ENCODE measurements around the gene ABHD17A. TPM values are rescaled to one million over a fixed set of nuclear protein-coding genes. Genes with fewer than 3 reads are reported as not detected.

ABHD17A gene
- total and polyA plus RNA-seq, 9 of the 15 experiments (the other 6 are each of a cell fraction or from before 2014, with no cell fraction given): 0.04 to 135 (median 21.8) TPM; not detected in 1

DNA sequence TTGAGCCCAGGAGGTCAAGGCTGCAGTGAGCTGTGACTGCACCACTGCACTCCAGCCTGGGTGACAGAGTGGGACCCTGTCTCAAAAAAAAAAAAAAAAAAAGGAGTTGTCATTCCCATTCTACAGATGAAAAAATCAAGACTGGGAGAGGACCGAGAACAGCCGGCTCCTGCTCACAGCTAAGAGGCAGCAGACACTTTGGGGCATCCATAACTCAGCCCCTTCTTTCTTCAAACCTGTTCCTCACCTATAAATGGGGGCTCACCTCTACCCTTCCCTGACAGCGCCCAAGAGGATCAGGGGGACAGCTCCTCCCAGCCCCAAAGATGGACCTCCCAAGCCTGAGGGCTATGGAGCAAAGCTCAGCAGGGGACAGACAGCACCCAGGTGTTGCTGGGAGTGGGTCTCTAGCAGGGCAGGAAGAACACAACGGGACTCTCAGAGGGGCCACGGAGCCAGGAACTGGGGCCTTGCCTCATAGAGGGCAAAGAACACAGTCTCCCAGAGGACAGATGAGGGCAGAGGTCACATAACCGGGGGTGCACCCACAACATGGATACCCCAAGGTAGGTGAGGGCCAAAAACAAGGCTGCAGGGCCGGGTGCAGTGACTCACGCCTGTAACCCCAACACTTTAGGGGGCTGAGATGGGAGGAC lies 18.5 kb downstream of the ABHD17A start:
- ChIA-PET POLR2A (interaction anchor here (1.0 to 3.5 kb wide), 2 partner anchors 9 to 11 kb away, joined by 3 to 24 read pairs; no protein-coding TSS in a partner anchor), CTCF (ENCODE audit: low intra/inter-chr PET ratio) (interaction anchor here (0.6 to 0.7 kb wide), 2 partner anchors 84 to 327 kb away, joined by 3 read pairs; no protein-coding TSS in a partner anchor)
- Histone ChIP-seq H3K4me2 (ENCODE audit: insufficient read depth, low read length) (no peak overlapping the region), H3K27ac (ENCODE audit: extremely low read depth, low read depth, low read length) (no peak overlapping the region), H3K4me1 (replicated peaks in 1 of 2; ENCODE audit: control insufficient read depth in 2 of 2, insufficient read depth in 2 of 2, low read length in 2 of 2) (peaks cover 27 to 66% of the 10 kb centered on the region in 2 experiments), H3K9me3 (replicated peaks; ENCODE audit: control insufficient read depth, insufficient read depth, low read depth, low read length) (no peaks in the 10 kb centered on the region), H3K9me1 (ENCODE audit: control insufficient read depth, insufficient read depth, low read length) (no peaks in the 10 kb centered on the region), H2AFZ (ENCODE audit: low read depth, low read length) (no peak overlapping the region), H3K9ac (ENCODE audit: insufficient read depth in 1 of 2, low read depth in 2 of 2, low read length in 2 of 2) (no peak overlapping the region), H3K27me3 (ENCODE audit: control insufficient read depth in 2 of 2, insufficient read depth in 2 of 2, low read length in 2 of 2) (no peaks in the 10 kb centered on the region), H3K79me2 (ENCODE audit: control insufficient read depth, insufficient read depth, low read length) (peaks cover 47% of the 10 kb centered on the region), H3K4me3 (no peak overlapping the region), H4K20me1 (replicated peaks; ENCODE audit: control insufficient read depth, insufficient read depth, low read length) (no peaks in the 10 kb centered on the region), H3K36me3 (ENCODE audit: control insufficient read depth, insufficient read depth, low read length) (peaks cover 18% of the 10 kb centered on the region; the same call in 2 of the 3 replicates)
- in situ Hi-C loops (cut with MboI) (no loop called here), intact Hi-C loops (cut with micrococcal nuclease) (no loop called here)
- DNase-seq (ENCODE audit: extremely low read depth in 1 of 4, low spot score in 3 of 4) (no peak), ATAC-seq (no peak), FAIRE-seq (no peak)
- TF ChIP-seq RBM25 (IDR thresholded peaks at IDR 0.05; ENCODE audit: low read depth, low read length, severe bottlenecking) (peak; percentile 71), KDM1A (IDR thresholded peaks at IDR 0.05) (peak; percentile 2 to 30; a peak in 1 of 4 replicates), PHF20 (IDR thresholded peaks at IDR 0.05; ENCODE audit: partially characterized antibody) (peak; percentile 19), ZBTB33 (CRISPR knock-in tag; IDR thresholded peaks at IDR 0.05) (0 out of 2 replicates have a peak, but pooled peaks have one; percentile 18), RCOR1 (IDR thresholded peaks at IDR 0.05; ENCODE audit: borderline replicate concordance in 1 of 2, low read depth in 2 of 2, low read length in 2 of 2) (0 out of 4 replicates have a peak, but pooled peaks of 1 of the 2 experiments have one; percentile 12), MAFK (IDR thresholded peaks at IDR 0.05; ENCODE audit: low read length) (no peak), BCOR (IDR thresholded peaks at IDR 0.05) (peak; percentile 81)
- TF ChIP-seq, protein P1, sequence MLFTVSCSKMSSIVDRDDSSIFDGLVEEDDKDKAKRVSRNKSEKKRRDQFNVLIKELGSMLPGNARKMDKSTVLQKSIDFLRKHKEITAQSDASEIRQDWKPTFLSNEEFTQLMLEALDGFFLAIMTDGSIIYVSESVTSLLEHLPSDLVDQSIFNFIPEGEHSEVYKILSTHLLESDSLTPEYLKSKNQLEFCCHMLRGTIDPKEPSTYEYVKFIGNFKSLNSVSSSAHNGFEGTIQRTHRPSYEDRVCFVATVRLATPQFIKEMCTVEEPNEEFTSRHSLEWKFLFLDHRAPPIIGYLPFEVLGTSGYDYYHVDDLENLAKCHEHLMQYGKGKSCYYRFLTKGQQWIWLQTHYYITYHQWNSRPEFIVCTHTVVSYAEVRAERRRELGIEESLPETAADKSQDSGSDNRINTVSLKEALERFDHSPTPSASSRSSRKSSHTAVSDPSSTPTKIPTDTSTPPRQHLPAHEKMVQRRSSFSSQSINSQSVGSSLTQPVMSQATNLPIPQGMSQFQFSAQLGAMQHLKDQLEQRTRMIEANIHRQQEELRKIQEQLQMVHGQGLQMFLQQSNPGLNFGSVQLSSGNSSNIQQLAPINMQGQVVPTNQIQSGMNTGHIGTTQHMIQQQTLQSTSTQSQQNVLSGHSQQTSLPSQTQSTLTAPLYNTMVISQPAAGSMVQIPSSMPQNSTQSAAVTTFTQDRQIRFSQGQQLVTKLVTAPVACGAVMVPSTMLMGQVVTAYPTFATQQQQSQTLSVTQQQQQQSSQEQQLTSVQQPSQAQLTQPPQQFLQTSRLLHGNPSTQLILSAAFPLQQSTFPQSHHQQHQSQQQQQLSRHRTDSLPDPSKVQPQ (CRISPR knock-in tag; IDR thresholded peaks at IDR 0.05; ENCODE audit: borderline replicate concordance): no peak
- no TSS peak for BruUV-seq (replicated peaks)
- 74% methylated on average over 7 of the region's 8 CpGs for WGBS (ENCODE audit: insufficient coverage, low coverage, missing lambda C conversion rate)

Measured in K562 (cell line).